SK-N-SH (cell line): Measurements from ENCODE around the gene RNU6-9. TPM values are rescaled to one million over a fixed set of nuclear protein-coding genes. Genes with fewer than 3 reads are reported as not detected.

Experiments used
- CTCF ChIA-PET: fragments of 300-600, 350-600 bp; formaldehyde crosslinking; extraction: SDS; loops from one replicate; lab custom pipeline; 2021; lab: Yijun Ruan, JAX
- POLR2A ChIA-PET: fragments of 350-600 bp; sonication (Branson Sonifier 250); formaldehyde crosslinking; extraction: SDS; loops from one replicate; lab custom pipeline; 2020; ENCODE audit warnings: antibody characterized with exemption, inconsistent platforms; lab: Yijun Ruan, JAX
- DNase-seq: peaks from one replicate; pipeline ENCODE4 v3.0.0; 2012
- H2AFZ ChIP-seq: fragments of 200-600 bp; sonication (generic); 2 replicates; pipeline ENCODE4 v1.8.1; 2016; ENCODE audit warnings: antibody characterized with exemption, mild to moderate bottlenecking, low read depth
- H3F3A ChIP-seq: fragments of 200-600 bp; sonication (generic); replicated peaks from 2 replicates; pipeline ENCODE3; 2016; ENCODE audit warnings: antibody characterized with exemption, mild to moderate bottlenecking; ENCODE audit not compliant: insufficient read depth
- H3K27ac ChIP-seq, 2 experiments: fragments of 200-500 bp in 1 of 2; fragments of 200-600 bp in 1 of 2; sonication (Bioruptor generic) in 1 of 2; sonication (generic), shearing (Covaris generic) in 1 of 2; 2 replicates each; pipeline versions ENCODE4 v1.5.1 to v1.6.1; 2014 to 2016; ENCODE audit warnings: low read depth in 2 of 2, inconsistent platforms in 1 of 2, low read length in 1 of 2, mild to moderate bottlenecking in 1 of 2, mixed read lengths in 1 of 2
- H3K27me3 ChIP-seq: fragments of 200-600 bp; sonication (generic), shearing (Covaris generic); 2 replicates; pipeline ENCODE4 v1.6.1; 2016; ENCODE audit warnings: mixed run types; ENCODE audit not compliant: insufficient read depth
- H3K36me3 ChIP-seq, 2 experiments: fragments of 200-500 bp in 1 of 2; fragments of 200-600 bp in 1 of 2; sonication (Bioruptor generic) in 1 of 2; sonication (generic) in 1 of 2; replicated peaks in 1 of 2; 2 replicates each; pipeline versions ENCODE3 to v1.5.1; 2014 to 2016; ENCODE audit warnings: low read length in 1 of 2, mild to moderate bottlenecking in 1 of 2; ENCODE audit not compliant: insufficient read depth in 2 of 2, control insufficient read depth in 1 of 2
- H3K4me1 ChIP-seq, 2 experiments: fragments of 200-500 bp in 1 of 2; fragments of 200-600 bp in 1 of 2; sonication (Bioruptor generic) in 1 of 2; sonication (generic), shearing (Covaris generic) in 1 of 2; 2 replicates each; pipeline versions ENCODE4 v1.5.1 to v1.6.1; 2014 to 2016; ENCODE audit warnings: low read depth in 1 of 2, low read length in 1 of 2, mixed run types in 1 of 2; ENCODE audit not compliant: insufficient read depth in 2 of 2, control insufficient read depth in 1 of 2
- H3K4me2 ChIP-seq: fragments of 200-600 bp; sonication (generic), shearing (Covaris generic); 2 replicates; pipeline ENCODE4 v1.6.1; 2017; ENCODE audit warnings: mixed run types
- H3K4me3 ChIP-seq, 2 experiments: fragments of 200-500 bp in 1 of 2; fragments of 200-600 bp in 1 of 2; sonication (Bioruptor generic) in 1 of 2; sonication (generic), shearing (Covaris generic) in 1 of 2; 2 replicates each; pipeline versions ENCODE4 v1.5.1 to v1.8.1; 2014 to 2016; ENCODE audit warnings: low read depth in 2 of 2, inconsistent platforms in 1 of 2, low read length in 1 of 2, mild to moderate bottlenecking in 1 of 2, mixed read lengths in 1 of 2, moderate library complexity in 1 of 2
- H3K79me2 ChIP-seq: fragments of 200-600 bp; sonication (generic); 2 replicates; pipeline ENCODE4 v1.8.1; 2017; ENCODE audit warnings: mild to moderate bottlenecking; ENCODE audit not compliant: insufficient read depth
- H3K9ac ChIP-seq: fragments of 200-600 bp; sonication (generic); 2 replicates; pipeline ENCODE4 v1.6.1; 2017; ENCODE audit warnings: mixed run types
- H3K9me2 ChIP-seq: fragments of 200-600 bp; sonication (generic); 2 replicates; pipeline ENCODE4 v1.6.1; 2017; ENCODE audit warnings: mixed run types
- H3K9me3 ChIP-seq: fragments of 200-600 bp; sonication (generic); 2 replicates; pipeline ENCODE4 v1.6.1; 2017; ENCODE audit warnings: mixed run types, mild to moderate bottlenecking, moderate library complexity
- H4K20me1 ChIP-seq: fragments of 200-600 bp; sonication (generic); 2 replicates; pipeline ENCODE4 v1.6.1; 2017; ENCODE audit warnings: mild to moderate bottlenecking, mixed run types; ENCODE audit not compliant: insufficient read depth
- CHD2 ChIP-seq: fragments of 150-350 bp; IDR thresholded peaks from 2 replicates; pipeline ENCODE4 v1.6.1; 2018; ENCODE audit warnings: low read length; ENCODE audit not compliant: partially characterized antibody
- FOXJ3 ChIP-seq: sonication (generic); formaldehyde crosslinking; IDR thresholded peaks from 2 replicates; pipeline ENCODE4 v1.5.1; 2020; ENCODE audit warnings: mild to moderate bottlenecking, missing genetic modification reagents
- GATA2 ChIP-seq: sonication (generic); formaldehyde crosslinking; IDR thresholded peaks from 2 replicates; pipeline ENCODE4 v1.5.0; 2020; ENCODE audit warnings: mild to moderate bottlenecking, missing genetic modification reagents
- JUND ChIP-seq: IDR thresholded peaks from 2 replicates; pipeline ENCODE4 v1.4.0; 2012
- MAX ChIP-seq: IDR thresholded peaks from 2 replicates; pipeline ENCODE4 v1.4.0; 2012; ENCODE audit warnings: low read depth
- MEF2A ChIP-seq: IDR thresholded peaks from 2 replicates; pipeline ENCODE4 v1.4.0; 2012; ENCODE audit warnings: low read depth, borderline replicate concordance
- MXI1 ChIP-seq: IDR thresholded peaks from 2 replicates; pipeline ENCODE4 v1.6.1; 2012; ENCODE audit warnings: mild to moderate bottlenecking, low read depth, low read length, improper control_type of control experiment
- NFIC ChIP-seq: IDR thresholded peaks from 2 replicates; pipeline ENCODE4 v1.4.0; 2012; ENCODE audit warnings: borderline replicate concordance
- POLR2AphosphoS5 ChIP-seq: IDR thresholded peaks from 2 replicates; pipeline ENCODE4 v1.6.1; 2012; ENCODE audit warnings: low read depth, low read length
- RAD21 ChIP-seq: IDR thresholded peaks from 2 replicates; pipeline ENCODE4 v1.6.1; 2012; ENCODE audit warnings: mild to moderate bottlenecking, low read length
- RCOR1 ChIP-seq: fragments of 150-350 bp; IDR thresholded peaks from 2 replicates; pipeline ENCODE4 v1.6.1; 2017; ENCODE audit warnings: antibody characterized with exemption, low read length
- SIN3A ChIP-seq: IDR thresholded peaks from 2 replicates; pipeline ENCODE4 v1.6.1; 2012; ENCODE audit warnings: low read depth, mild to moderate bottlenecking, low read length, moderate library complexity, borderline replicate concordance
- TAF1 ChIP-seq: IDR thresholded peaks from 2 replicates; pipeline ENCODE4 v1.6.1; 2012; ENCODE audit warnings: low read depth, mild to moderate bottlenecking, low read length, moderate library complexity, borderline replicate concordance
- TCF12 ChIP-seq: IDR thresholded peaks from 2 replicates; pipeline ENCODE4 v1.4.0; 2012
- USF2 ChIP-seq: fragments of 150-350 bp; IDR thresholded peaks from 2 replicates; pipeline ENCODE4 v1.6.1; 2017; ENCODE audit warnings: antibody characterized with exemption, low read length, low read depth, borderline replicate concordance
- YY1 ChIP-seq: IDR thresholded peaks from 2 replicates; pipeline ENCODE4 v1.4.0; 2012; ENCODE audit warnings: low read depth, mild to moderate bottlenecking
- WGBS: methylation state at CpG from one replicate; pipeline ENCODE4 v1.1.6; 2017; ENCODE audit warnings: low lambda C conversion rate; 5-methylcytosine and 5-hydroxymethylcytosine counted together
- polyA plus RNA-seq, 3 experiments: library from polyadenylated mRNA; depleted of rRNA; stranded (reverse); fragments of >200 nt; gene quantifications; 2 replicates each; pipeline ENCODE4 v1.2.3, GENCODE V29; 2012
- TF ChIP-seq, protein P1 (sequence below): IDR thresholded peaks from 2 replicates; pipeline ENCODE4 v1.4.0; 2012; ENCODE audit warnings: low read depth, borderline replicate concordance
- TF ChIP-seq, protein P2 (sequence below): IDR thresholded peaks from 2 replicates; pipeline ENCODE4 v1.4.0; 2012; ENCODE audit warnings: low read depth, borderline replicate concordance
- TF ChIP-seq, protein P3 (sequence below): fragments of 200-600 bp; sonication (generic); IDR thresholded peaks from 2 replicates; pipeline ENCODE4 v1.6.1; 2017; ENCODE audit warnings: antibody characterized with exemption, mild to moderate bottlenecking, moderate library complexity

The RNU6-9 gene
- polyA plus RNA-seq, 1 of the 3 experiments (the other 2 are of a cell fraction): not detected

DNA sequence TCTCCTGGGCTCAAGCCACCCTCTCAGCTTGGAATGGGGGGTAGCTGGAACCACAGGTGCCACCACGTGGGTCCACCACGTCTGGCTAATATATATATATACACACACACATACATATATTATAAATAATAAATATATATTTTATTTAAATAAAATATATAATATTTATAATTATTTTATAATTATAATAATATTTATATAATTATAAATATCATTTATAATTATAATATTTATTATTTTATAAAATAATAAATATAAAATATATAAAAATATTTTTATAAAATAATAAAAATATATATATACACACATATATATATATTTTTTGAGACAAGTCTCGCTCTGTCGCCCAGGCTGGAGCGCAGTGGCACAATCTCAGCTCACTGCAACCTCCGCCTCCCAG lies 38.7 kb upstream of the RNU6-9 start:
- ChIA-PET CTCF (no interaction called here), POLR2A (no interaction called here)
- Histone ChIP-seq H3K9me2 (no peaks in the 10 kb centered on the region), H3K27ac (no peak overlapping the region), H3F3A (peaks cover 9% of the 10 kb centered on the region), H3K36me3 (no peaks in the 10 kb centered on the region), H4K20me1 (no peaks in the 10 kb centered on the region), H3K9me3 (no peaks in the 10 kb centered on the region), H3K79me2 (no peaks in the 10 kb centered on the region), H3K4me2 (no peak overlapping the region), H3K4me1 (peaks cover 0 to 8% of the 10 kb centered on the region in 2 experiments; a peak in 1 of 4 replicates), H2AFZ (no peak overlapping the region), H3K27me3 (peaks cover 48% of the 10 kb centered on the region), H3K9ac (no peak overlapping the region), H3K4me3 (no peak overlapping the region)
- 65% methylated on average over 6 of the region's 6 CpGs for WGBS
- no peak for DNase-seq
- TF ChIP-seq JUND: no peak
- no peak for TF ChIP-seq YY1
- TF ChIP-seq, protein P1, sequence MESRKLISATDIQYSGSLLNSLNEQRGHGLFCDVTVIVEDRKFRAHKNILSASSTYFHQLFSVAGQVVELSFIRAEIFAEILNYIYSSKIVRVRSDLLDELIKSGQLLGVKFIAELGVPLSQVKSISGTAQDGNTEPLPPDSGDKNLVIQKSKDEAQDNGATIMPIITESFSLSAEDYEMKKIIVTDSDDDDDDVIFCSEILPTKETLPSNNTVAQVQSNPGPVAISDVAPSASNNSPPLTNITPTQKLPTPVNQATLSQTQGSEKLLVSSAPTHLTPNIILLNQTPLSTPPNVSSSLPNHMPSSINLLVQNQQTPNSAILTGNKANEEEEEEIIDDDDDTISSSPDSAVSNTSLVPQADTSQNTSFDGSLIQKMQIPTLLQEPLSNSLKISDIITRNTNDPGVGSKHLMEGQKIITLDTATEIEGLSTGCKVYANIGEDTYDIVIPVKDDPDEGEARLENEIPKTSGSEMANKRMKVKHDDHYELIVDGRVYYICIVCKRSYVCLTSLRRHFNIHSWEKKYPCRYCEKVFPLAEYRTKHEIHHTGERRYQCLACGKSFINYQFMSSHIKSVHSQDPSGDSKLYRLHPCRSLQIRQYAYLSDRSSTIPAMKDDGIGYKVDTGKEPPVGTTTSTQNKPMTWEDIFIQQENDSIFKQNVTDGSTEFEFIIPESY: no peak
- TF ChIP-seq, all 33 proteins: peak for 0

- Histone ChIP-seq H3F3A (peaks cover 4% of the 10 kb centered on the region), H2AFZ (no peak overlapping the region), H3K4me2 (no peak overlapping the region), H3K27ac (no peak overlapping the region), H3K9me2 (no peaks in the 10 kb centered on the region), H4K20me1 (no peaks in the 10 kb centered on the region), H3K36me3 (no peaks in the 10 kb centered on the region), H3K4me3 (no peak overlapping the region), H3K9me3 (no peaks in the 10 kb centered on the region), H3K27me3 (peaks cover 54% of the 10 kb centered on the region), H3K79me2 (no peaks in the 10 kb centered on the region), H3K9ac (no peak overlapping the region), H3K4me1 (peaks cover 0 to 8% of the 10 kb centered on the region in 2 experiments; a peak in 1 of 4 replicates)
- no peak for DNase-seq
- ChIA-PET POLR2A (no interaction called here), CTCF (interaction anchor here (0.6 to 5.4 kb wide), 10 partner anchors 8 to 387 kb away, joined by 3 to 20 read pairs (median 6); partner anchors contain the start of genes ATP5F1D, KISS1R and WDR18)
- no peak for TF ChIP-seq RCOR1
- TF ChIP-seq, protein P2, sequence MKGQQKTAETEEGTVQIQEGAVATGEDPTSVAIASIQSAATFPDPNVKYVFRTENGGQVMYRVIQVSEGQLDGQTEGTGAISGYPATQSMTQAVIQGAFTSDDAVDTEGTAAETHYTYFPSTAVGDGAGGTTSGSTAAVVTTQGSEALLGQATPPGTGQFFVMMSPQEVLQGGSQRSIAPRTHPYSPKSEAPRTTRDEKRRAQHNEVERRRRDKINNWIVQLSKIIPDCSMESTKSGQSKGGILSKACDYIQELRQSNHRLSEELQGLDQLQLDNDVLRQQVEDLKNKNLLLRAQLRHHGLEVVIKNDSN: no peak
- TF ChIP-seq MAX: no peak
- TF ChIP-seq, protein P1: no peak
- TF ChIP-seq TAF1: no peak
- no peak for TF ChIP-seq SIN3A
- no peak for TF ChIP-seq GATA2
- no peak for TF ChIP-seq MXI1
- no peak for TF ChIP-seq MEF2A
- TF ChIP-seq USF2: no peak
- TF ChIP-seq FOXJ3 (CRISPR knock-in tag): no peak
- no peak for TF ChIP-seq RAD21
- no peak for TF ChIP-seq NFIC
- TF ChIP-seq POLR2AphosphoS5: no peak
- TF ChIP-seq CHD2: no peak
- TF ChIP-seq TCF12: no peak
- TF ChIP-seq, protein P3, sequence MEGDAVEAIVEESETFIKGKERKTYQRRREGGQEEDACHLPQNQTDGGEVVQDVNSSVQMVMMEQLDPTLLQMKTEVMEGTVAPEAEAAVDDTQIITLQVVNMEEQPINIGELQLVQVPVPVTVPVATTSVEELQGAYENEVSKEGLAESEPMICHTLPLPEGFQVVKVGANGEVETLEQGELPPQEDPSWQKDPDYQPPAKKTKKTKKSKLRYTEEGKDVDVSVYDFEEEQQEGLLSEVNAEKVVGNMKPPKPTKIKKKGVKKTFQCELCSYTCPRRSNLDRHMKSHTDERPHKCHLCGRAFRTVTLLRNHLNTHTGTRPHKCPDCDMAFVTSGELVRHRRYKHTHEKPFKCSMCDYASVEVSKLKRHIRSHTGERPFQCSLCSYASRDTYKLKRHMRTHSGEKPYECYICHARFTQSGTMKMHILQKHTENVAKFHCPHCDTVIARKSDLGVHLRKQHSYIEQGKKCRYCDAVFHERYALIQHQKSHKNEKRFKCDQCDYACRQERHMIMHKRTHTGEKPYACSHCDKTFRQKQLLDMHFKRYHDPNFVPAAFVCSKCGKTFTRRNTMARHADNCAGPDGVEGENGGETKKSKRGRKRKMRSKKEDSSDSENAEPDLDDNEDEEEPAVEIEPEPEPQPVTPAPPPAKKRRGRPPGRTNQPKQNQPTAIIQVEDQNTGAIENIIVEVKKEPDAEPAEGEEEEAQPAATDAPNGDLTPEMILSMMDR: no peak
- WGBS: 45% methylated on average over 11 of the region's 12 CpGs
Observed at GRCh38 chr19:855142-855541, 38.1 kb upstream of the RNU6-9 start.
